HepG2 (cell line): ENCODE measurements around the gene LGALS7B. TPM values are rescaled to one million over a fixed set of nuclear protein-coding genes. Genes with fewer than 3 reads are reported as not detected.
"Not testable (repeated sequence)": the region's sequence is repeated elsewhere in the genome, so short reads cannot be mapped to it uniquely, and the experiment has no call there.

ENCODE experiments used
- ATAC-seq: fragments of 200-7000 bp; cut with Tn5 transposase; 3 replicates; pipeline ENCODE4 v1.9.1; 2020; ENCODE audit warnings: mild to moderate bottlenecking, moderate library complexity
- BruUV-seq: library from RNA; stranded (reverse); fragments of 400-500 nt; replicated peaks from 2 replicates; lab custom pipeline; 2021; lab: Mats Ljungman, UMichigan
- CTCF ChIA-PET: fragments of 300-600 bp; formaldehyde crosslinking; extraction: SDS; loops from one replicate; lab custom pipeline; 2021; ENCODE audit warnings: low total read pairs, inconsistent platforms, low intra/inter-chr PET ratio; lab: Yijun Ruan, JAX
- POLR2A ChIA-PET: fragments of 350-600 bp; sonication (Branson Sonifier 250); formaldehyde crosslinking; loops from one replicate; lab custom pipeline; 2020; ENCODE audit warnings: antibody characterized with exemption, inconsistent platforms; lab: Yijun Ruan, JAX
- DNase-seq: peaks from one replicate; pipeline ENCODE4 v3.0.0-alpha.2; 2015; ENCODE audit warnings: low spot score
- FAIRE-seq: peaks from 3 replicates; lab custom pipeline; 2011; peaks lifted over from hg19 to GRCh38; lab: Jason Lieb, UNC
- H2AFZ ChIP-seq: one replicate; pipeline ENCODE4 v1.6.1; 2011; ENCODE audit warnings: low read length, inconsistent platforms
- H3K27ac ChIP-seq: fragments of 300-600 bp; 3 replicates; pipeline ENCODE4 v1.8.0; 2011; ENCODE audit warnings: mixed run types, mild to moderate bottlenecking, mixed read lengths, low read length, inconsistent platforms; ENCODE audit not compliant: insufficient read depth; ENCODE audit errors: extremely low read length
- H3K27me3 ChIP-seq, 2 experiments: fragments of 200-600 bp in 1 of 2; 2 replicates in 1 of 2; 3 replicates in 1 of 2; pipeline versions ENCODE4 v1.6.0 to v1.8.0; 2011; ENCODE audit warnings: low read length in 2 of 2, mild to moderate bottlenecking in 2 of 2, moderate library complexity in 2 of 2, inconsistent platforms in 1 of 2; ENCODE audit not compliant: insufficient read depth in 2 of 2, control insufficient read depth in 1 of 2
- H3K36me3 ChIP-seq, 2 experiments: fragments of 200-600 bp in 1 of 2; replicated peaks in 1 of 2; 2 replicates in 1 of 2; 3 replicates in 1 of 2; pipeline versions ENCODE4 v1.5.1 to v1.8.0; 2011; ENCODE audit warnings: low read length in 2 of 2, inconsistent platforms in 1 of 2; ENCODE audit not compliant: insufficient read depth in 2 of 2, control insufficient read depth in 1 of 2
- H3K4me1 ChIP-seq: 2 replicates; pipeline ENCODE4 v1.5.1; 2012; ENCODE audit warnings: low read length, inconsistent platforms; ENCODE audit not compliant: insufficient read depth
- H3K4me2 ChIP-seq: 2 replicates; pipeline ENCODE4 v1.6.0; 2011; ENCODE audit warnings: low read depth, low read length, inconsistent platforms
- H3K4me3 ChIP-seq, 3 experiments: fragments of 200-600 bp in 1 of 3; sonication (generic), shearing (Covaris generic) in 1 of 3; replicated peaks in 1 of 3; 2 replicates each; pipeline ENCODE4 v1.5.1; 2011 to 2016; ENCODE audit warnings: low read length in 3 of 3, inconsistent platforms in 2 of 3, low read depth in 2 of 3, mild to moderate bottlenecking in 2 of 3, control low read depth in 1 of 3, mixed read lengths in 1 of 3; ENCODE audit not compliant: insufficient read depth in 1 of 3
- H3K79me2 ChIP-seq: one replicate; pipeline ENCODE4 v1.6.1; 2011; ENCODE audit warnings: low read length, inconsistent platforms; ENCODE audit not compliant: insufficient read depth
- H3K9ac ChIP-seq: 2 replicates; pipeline ENCODE4 v1.6.0; 2011; ENCODE audit warnings: mild to moderate bottlenecking, low read depth, low read length, inconsistent platforms; ENCODE audit not compliant: insufficient read depth
- H3K9me3 ChIP-seq: 2 replicates; pipeline ENCODE4 v1.5.1; 2012; ENCODE audit warnings: mild to moderate bottlenecking, low read length
- H4K20me1 ChIP-seq: 2 replicates; pipeline ENCODE4 v1.6.0; 2011; ENCODE audit warnings: inconsistent platforms, mild to moderate bottlenecking, low read length, moderate library complexity; ENCODE audit not compliant: insufficient read depth
- BRCA1 ChIP-seq: sonication (generic); formaldehyde crosslinking; IDR thresholded peaks from 2 replicates; pipeline ENCODE4 v1.4.0; 2020; ENCODE audit warnings: missing genetic modification reagents
- ZMYM3 ChIP-seq: sonication (generic); formaldehyde crosslinking; IDR thresholded peaks from 2 replicates; pipeline ENCODE4 v1.5.1; 2020; ENCODE audit warnings: mild to moderate bottlenecking, missing genetic modification reagents
- ZNF44 ChIP-seq: sonication (generic); formaldehyde crosslinking; IDR thresholded peaks from 2 replicates; pipeline ENCODE4 v1.5.1; 2020; ENCODE audit warnings: mild to moderate bottlenecking, missing genetic modification reagents
- ZNF607 ChIP-seq: sonication (generic); formaldehyde crosslinking; IDR thresholded peaks from 2 replicates; pipeline ENCODE4 v1.5.1; 2020; ENCODE audit warnings: missing genetic modification reagents, mild to moderate bottlenecking, borderline replicate concordance
- ZNF629 ChIP-seq: sonication (generic); formaldehyde crosslinking; conservative IDR thresholded peaks from 2 replicates; pipeline ENCODE4 v1.5.0; 2020; ENCODE audit warnings: missing genetic modification reagents
- WGBS: methylation state at CpG from one replicate; pipeline ENCODE4 v1.1.6; 2017; ENCODE audit warnings: low lambda C conversion rate; 5-methylcytosine and 5-hydroxymethylcytosine counted together
- in situ Hi-C: cut with HindIII; loops from 2 replicates; pipeline ENCODE4 v1.10.0; 2017; ENCODE audit warnings: low pct_unique_long_range_greater_than_20kb; ENCODE audit not compliant: extremely low pct_ligation_motif_present
- intact Hi-C: fragments of 100-400 bp; cut with micrococcal nuclease; formaldehyde crosslinking; loops from one replicate; pipeline ENCODE4 v1.10.0; 2022; ENCODE audit not compliant: unreplicated experiment
- polyA plus RNA-seq, 8 experiments: library from polyadenylated mRNA; depleted of rRNA in 3 of 8; stranded (reverse) in 7 of 8; unstranded in 1 of 8; fragments of >200 nt; fragmentation: Illumina TruSeq in 4 of 8; extraction: Trizol in 4 of 8; gene quantifications; 2 replicates each; pipeline versions ENCODE4 v1.2.1 to v1.2.3, GENCODE V29; 2011 to 2016; ENCODE audit warnings: low read depth in 4 of 8, missing spikeins in 1 of 8, mixed read lengths in 1 of 8; ENCODE audit not compliant: insufficient read depth in 1 of 8
- total RNA-seq, 5 experiments: library from RNA; depleted of rRNA; stranded (reverse); fragments of >200 nt; fragmentation: Illumina TruSeq; extraction: Trizol; gene quantifications; 2 replicates each; pipeline ENCODE4 v1.2.3, GENCODE V29; 2016; ENCODE audit warnings: low read depth in 1 of 5

The LGALS7B gene
- total and polyA plus RNA-seq, 2 of the 13 experiments (the other 11 are each of a cell fraction or from before 2014, with no cell fraction given), result 1.7 to 2.1 TPM

DNA sequence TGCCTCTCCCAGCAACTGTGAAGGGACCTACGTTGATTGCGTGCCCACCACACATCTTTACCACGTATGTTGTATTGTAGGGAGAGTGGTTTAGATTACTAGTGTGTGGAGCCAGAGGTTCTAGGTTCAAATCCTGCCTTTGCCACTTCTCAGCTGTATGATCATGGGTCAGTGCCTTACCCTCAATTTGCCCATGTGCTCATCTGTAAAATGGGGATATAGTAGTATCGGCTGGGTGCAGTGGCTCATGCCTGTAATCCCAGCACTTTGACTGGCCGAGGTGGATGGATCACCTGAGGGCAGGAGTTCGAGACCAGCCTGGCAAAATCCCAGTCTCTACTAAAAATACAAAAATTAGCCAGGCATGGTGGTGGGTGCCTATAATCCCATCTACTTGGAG, 24.3 kb downstream of the LGALS7B start:
- no peak overlapping the region for H2AFZ ChIP-seq
- ATAC-seq (no peak), DNase-seq (no peak), FAIRE-seq (no peak)
- TF ChIP-seq ZMYM3 (CRISPR knock-in tag), result 0 out of 2 replicates have a peak, but pooled peaks have one; percentile 11
- TF ChIP-seq BRCA1 (CRISPR knock-in tag), result no peak
- TF ChIP-seq ZNF629, result peak; percentile 84
- TF ChIP-seq ZNF44 (CRISPR knock-in tag), result no peak
- no peak for TF ChIP-seq ZNF607 (CRISPR knock-in tag)
- ChIA-PET POLR2A (no interaction called here), CTCF (no interaction called here)
- H3K79me2 ChIP-seq, result no peaks in the 10 kb centered on the region
- H4K20me1 ChIP-seq, result no peaks in the 10 kb centered on the region
- H3K9ac ChIP-seq, result no peak overlapping the region
- WGBS, result 97% methylated on average over 6 of the region's 6 CpGs
- H3K4me1 ChIP-seq, result peaks cover 19% of the 10 kb centered on the region
- in situ Hi-C loops, result no loop called here
- H3K27me3 ChIP-seq, result no peaks in the 10 kb centered on the region
- no peak overlapping the region for H3K4me2 ChIP-seq
- no peak overlapping the region for H3K4me3 ChIP-seq
- H3K9me3 ChIP-seq, result no peaks in the 10 kb centered on the region
- BruUV-seq, result no TSS peak
- intact Hi-C loops, result no loop called here
- no peak overlapping the region for H3K27ac ChIP-seq
- peaks cover 11 to 27% of the 10 kb centered on the region in 2 experiments; a peak in 4 of 5 replicates for H3K36me3 ChIP-seq

DNA sequence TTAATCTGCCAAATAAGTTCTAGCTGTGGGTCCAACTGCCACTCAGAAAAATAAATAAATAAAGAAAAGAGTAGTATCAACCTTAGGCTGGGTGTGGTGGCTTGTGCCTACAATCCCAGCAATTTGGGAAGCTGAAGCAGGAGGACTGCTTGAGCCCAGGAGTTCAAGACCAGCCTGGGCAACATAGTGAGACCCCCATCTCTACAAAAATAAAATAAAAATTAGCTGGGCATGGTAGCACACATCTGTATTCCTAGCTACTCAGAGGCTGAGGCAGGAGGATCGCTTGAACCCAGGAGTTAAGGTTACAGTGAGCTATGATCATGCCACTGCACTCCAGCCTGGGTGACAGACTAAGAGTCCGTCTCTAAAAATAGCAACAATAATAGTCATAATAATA, 24.9 kb downstream of the LGALS7B start:
- in situ Hi-C loops, H4K20me1 ChIP-seq, H3K27ac ChIP-seq, DNase-seq, H3K4me2 ChIP-seq, ATAC-seq, H3K4me3 ChIP-seq, H3K79me2 ChIP-seq, H3K9me3 ChIP-seq, BruUV-seq, intact Hi-C loops, H3K9ac ChIP-seq, FAIRE-seq, H2AFZ ChIP-seq, CTCF ChIA-PET, H3K27me3 ChIP-seq: not testable (repeated sequence)
- WGBS, result 93% methylated on average over 2 of the region's 2 CpGs
- H3K36me3 ChIP-seq, result peaks cover 11 to 27% of the 10 kb centered on the region in 2 experiments; a peak in 4 of 5 replicates
- POLR2A ChIA-PET, result interaction anchor here (0.9 to 1.1 kb wide), 2 partner anchors 18 to 51 kb away, joined by 3 read pairs; no protein-coding TSS in a partner anchor
- peaks cover 22% of the 10 kb centered on the region for H3K4me1 ChIP-seq
